ENCODE results near the gene SMARCA4.

The SMARCA4 gene

GRCh38 chr19:11108746-11109145 is 147.9 kb downstream of the SMARCA4 start:
- DNase-seq = no peak

GRCh38 chr19:11111117-11111770 is 150.4 kb downstream of the SMARCA4 start:
- no peak for DNase-seq

- no peak for DNase-seq
Measured at GRCh38 chr19:11111771-11112144, 150.9 kb downstream of the SMARCA4 start.

All from activated CD8-positive, alpha-beta memory T cell treated with anti-CD3 and anti-CD28 coated beads for 24 hours (primary cell).